K562 (cell line): Measurements from ENCODE around the gene BMPER. TPM values are rescaled to one million over a fixed set of nuclear protein-coding genes. Genes with fewer than 3 reads are reported as not detected.

ENCODE experiments used
- ATAC-seq: fragments of 200-7000 bp; cut with Tn5 transposase; 3 replicates; pipeline ENCODE4 v1.9.1; 2020; ENCODE audit warnings: moderate library complexity
- BruUV-seq: library from RNA; stranded (reverse); fragments of 400-500 nt; replicated peaks from 2 replicates; lab custom pipeline; 2021; lab: Mats Ljungman, UMichigan
- CTCF ChIA-PET: fragments of 300-600 bp; formaldehyde crosslinking; extraction: SDS; loops from one replicate; lab custom pipeline; 2021; ENCODE audit warnings: low intra/inter-chr PET ratio; lab: Yijun Ruan, JAX
- POLR2A ChIA-PET: fragments of 300-600, 350-650 bp; sonication (Branson Sonifier 250); formaldehyde crosslinking; extraction: SDS; loops from one replicate; lab custom pipeline; 2021; ENCODE audit warnings: antibody characterized with exemption, inconsistent platforms; lab: Yijun Ruan, JAX
- DNase-seq, 4 experiments: peaks; one replicate each; pipeline versions ENCODE4 v3.0.0 to v3.0.0-alpha.2; 2011 to 2018; ENCODE audit warnings: low spot score in 3 of 4, mixed read lengths in 3 of 4; ENCODE audit errors: extremely low read depth in 1 of 4
- FAIRE-seq: peaks from 2 replicates; lab custom pipeline; 2011; peaks lifted over from hg19 to GRCh38; lab: Jason Lieb, UNC
- H2AFZ ChIP-seq: 2 replicates; pipeline ENCODE4 v1.6.0; 2011; ENCODE audit warnings: low read depth, low read length, control low read depth, inconsistent platforms
- H3K27ac ChIP-seq: fragments of 200-600 bp; 3 replicates; pipeline ENCODE4 v1.8.0; 2011; ENCODE audit warnings: low read depth, mild to moderate bottlenecking, control low read depth, inconsistent platforms, low read length, moderate library complexity, mixed read lengths; ENCODE audit errors: extremely low read depth
- H3K27me3 ChIP-seq, 2 experiments: fragments of 300-600 bp in 1 of 2; 2 replicates in 1 of 2; 3 replicates in 1 of 2; pipeline versions ENCODE4 v1.6.0 to v1.8.0; 2011; ENCODE audit warnings: inconsistent platforms in 2 of 2, low read length in 2 of 2, mild to moderate bottlenecking in 1 of 2, mixed read lengths in 1 of 2, moderate library complexity in 1 of 2; ENCODE audit not compliant: control insufficient read depth in 2 of 2, insufficient read depth in 2 of 2
- H3K36me3 ChIP-seq: fragments of 300-600 bp; 3 replicates; pipeline ENCODE4 v1.8.0; 2011; ENCODE audit warnings: mild to moderate bottlenecking, low read length, inconsistent platforms; ENCODE audit not compliant: control insufficient read depth, insufficient read depth
- H3K4me1 ChIP-seq, 2 experiments: fragments of 200-600 bp in 1 of 2; replicated peaks in 1 of 2; 2 replicates in 1 of 2; 3 replicates in 1 of 2; pipeline versions ENCODE4 v1.5.1 to v1.8.0; 2011; ENCODE audit warnings: inconsistent platforms in 2 of 2, low read length in 2 of 2, mild to moderate bottlenecking in 1 of 2, mixed read lengths in 1 of 2, moderate library complexity in 1 of 2; ENCODE audit not compliant: control insufficient read depth in 2 of 2, insufficient read depth in 2 of 2
- H3K4me2 ChIP-seq: 2 replicates; pipeline ENCODE4 v1.6.1; 2011; ENCODE audit warnings: low read length, control low read depth, inconsistent platforms, mixed read lengths; ENCODE audit not compliant: insufficient read depth
- H3K4me3 ChIP-seq: fragments of 200-600 bp; sonication (generic), shearing (Covaris generic); 2 replicates; pipeline ENCODE4 v1.5.1; 2016; ENCODE audit warnings: control low read depth, inconsistent platforms
- H3K79me2 ChIP-seq: fragments of 200-600 bp; 3 replicates; pipeline ENCODE4 v1.8.0; 2011; ENCODE audit warnings: low read length, inconsistent platforms; ENCODE audit not compliant: control insufficient read depth, insufficient read depth
- H3K9ac ChIP-seq, 2 experiments: 2 replicates each; pipeline versions ENCODE4 v1.6.0 to v1.6.1; 2011; ENCODE audit warnings: low read depth in 2 of 2, low read length in 2 of 2, control low read depth in 1 of 2, inconsistent platforms in 1 of 2, mild to moderate bottlenecking in 1 of 2, mixed read lengths in 1 of 2; ENCODE audit not compliant: insufficient read depth in 1 of 2
- H3K9me1 ChIP-seq: one replicate; pipeline ENCODE4 v1.6.0; 2011; ENCODE audit warnings: inconsistent platforms, mild to moderate bottlenecking, low read length, moderate library complexity; ENCODE audit not compliant: control insufficient read depth, insufficient read depth
- H3K9me3 ChIP-seq: replicated peaks from 2 replicates; pipeline ENCODE4 v1.5.1; 2011; ENCODE audit warnings: low read depth, low read length, inconsistent platforms; ENCODE audit not compliant: control insufficient read depth, insufficient read depth
- H4K20me1 ChIP-seq: replicated peaks from 2 replicates; pipeline ENCODE4 v1.6.1; 2011; ENCODE audit warnings: low read length, inconsistent platforms, mixed read lengths; ENCODE audit not compliant: control insufficient read depth, insufficient read depth
- CCAR2 ChIP-seq: fragments of 200-400 bp; formaldehyde crosslinking; IDR thresholded peaks from 2 replicates; pipeline ENCODE4 v1.6.1; 2017; ENCODE audit warnings: mild to moderate bottlenecking, low read depth, low read length
- DNMT1 ChIP-seq: fragments of 450-650 bp; IDR thresholded peaks from 2 replicates; pipeline ENCODE4 v1.6.1; 2016; ENCODE audit warnings: antibody characterized with exemption, mild to moderate bottlenecking
- EGR1 ChIP-seq: fragments of 450-650 bp; conservative IDR thresholded peaks from 2 replicates; pipeline ENCODE4 v1.6.1; 2017; ENCODE audit warnings: mild to moderate bottlenecking
- HNRNPUL1 ChIP-seq: fragments of 200-400 bp; formaldehyde crosslinking; IDR thresholded peaks from 2 replicates; pipeline ENCODE4 v1.6.1; 2017; ENCODE audit warnings: low read length
- KLF16 ChIP-seq: IDR thresholded peaks from 2 replicates; pipeline ENCODE4 v1.6.1; 2016; ENCODE audit warnings: antibody characterized with exemption
- SMC3 ChIP-seq: conservative IDR thresholded peaks from 2 replicates; pipeline ENCODE4 v1.6.1; 2011; ENCODE audit warnings: low read depth, low read length, improper control_type of control experiment; ENCODE audit not compliant: insufficient read depth
- SP2 ChIP-seq: IDR thresholded peaks from 2 replicates; pipeline ENCODE4 v1.6.1; 2011; ENCODE audit warnings: mild to moderate bottlenecking, low read depth, low read length, moderate library complexity; ENCODE audit not compliant: poor library complexity, severe bottlenecking; ENCODE audit errors: extremely low read depth
- XRCC5 ChIP-seq: fragments of 200-400 bp; formaldehyde crosslinking; IDR thresholded peaks from 2 replicates; pipeline ENCODE4 v1.6.1; 2017; ENCODE audit warnings: low read depth, mild to moderate bottlenecking, low read length
- ZNF408 ChIP-seq: fragments of 250-450 bp; sonication (Bioruptor Pico); IDR thresholded peaks from 2 replicates; pipeline ENCODE4 v1.4.0; 2020; ENCODE audit warnings: low read depth, mild to moderate bottlenecking, moderate library complexity
- ZSCAN32 ChIP-seq: fragments of 450-650 bp; formaldehyde crosslinking; IDR thresholded peaks from 2 replicates; pipeline ENCODE4 v1.4.0; 2020; ENCODE audit warnings: mild to moderate bottlenecking, moderate library complexity
- WGBS: fragments of 100-300 bp; shearing (Covaris generic); methylation state at CpG from one replicate; pipeline ENCODE4 v1.1.6; 2016; ENCODE audit warnings: low coverage, mixed read lengths; ENCODE audit not compliant: insufficient coverage; ENCODE audit errors: missing lambda C conversion rate; 5-methylcytosine and 5-hydroxymethylcytosine counted together
- in situ Hi-C: fragments of 300-500 bp; cut with MboI; formaldehyde crosslinking; loops from 4 replicates; pipeline ENCODE4 v1.15.0; 2018; ENCODE audit warnings: inconsistent platforms, mixed read lengths
- intact Hi-C: fragments of 100-400 bp; cut with micrococcal nuclease; formaldehyde crosslinking; loops from 2 replicates; pipeline ENCODE4 v1.14.2; 2022
- polyA plus RNA-seq, 8 experiments: library from polyadenylated mRNA; depleted of rRNA in 4 of 8; stranded (reverse) in 5 of 8; unstranded in 3 of 8; fragments of >200 nt; fragmentation: Nextera tagmentation in 2 of 8; fragmentation: Illumina TruSeq in 1 of 8; extraction: Ambion mirVana in 2 of 8; extraction: Trizol in 1 of 8; gene quantifications; 2 replicates each; pipeline versions ENCODE4 v1.2.1 to v1.2.3, GENCODE V29; 2011 to 2014; ENCODE audit warnings: inconsistent platforms in 1 of 8, missing spikeins in 1 of 8
- total RNA-seq, 7 experiments: library from RNA; depleted of rRNA in 6 of 7; stranded (reverse); fragments of >200 nt in 6 of 7; fragmentation: Illumina TruSeq in 2 of 7; extraction: Trizol in 2 of 7; gene quantifications; 2 replicates each; pipeline versions ENCODE4 v1.2.1 to v1.2.3, GENCODE V29; 2011 to 2021; ENCODE audit warnings: low replicate concordance in 1 of 7
- TF ChIP-seq, protein P1 (sequence below), 2 experiments: fragments of 450-650 bp; formaldehyde crosslinking in 1 of 2; IDR thresholded peaks; 2 replicates each; pipeline versions ENCODE4 v1.4.0 to v1.6.1; 2014 to 2020; ENCODE audit warnings: mild to moderate bottlenecking in 2 of 2, borderline replicate concordance in 1 of 2, low read depth in 1 of 2

BMPER gene
- total and polyA plus RNA-seq, 9 of the 15 experiments (the other 6 are each of a cell fraction or from before 2014, with no cell fraction given): not detected

DNA sequence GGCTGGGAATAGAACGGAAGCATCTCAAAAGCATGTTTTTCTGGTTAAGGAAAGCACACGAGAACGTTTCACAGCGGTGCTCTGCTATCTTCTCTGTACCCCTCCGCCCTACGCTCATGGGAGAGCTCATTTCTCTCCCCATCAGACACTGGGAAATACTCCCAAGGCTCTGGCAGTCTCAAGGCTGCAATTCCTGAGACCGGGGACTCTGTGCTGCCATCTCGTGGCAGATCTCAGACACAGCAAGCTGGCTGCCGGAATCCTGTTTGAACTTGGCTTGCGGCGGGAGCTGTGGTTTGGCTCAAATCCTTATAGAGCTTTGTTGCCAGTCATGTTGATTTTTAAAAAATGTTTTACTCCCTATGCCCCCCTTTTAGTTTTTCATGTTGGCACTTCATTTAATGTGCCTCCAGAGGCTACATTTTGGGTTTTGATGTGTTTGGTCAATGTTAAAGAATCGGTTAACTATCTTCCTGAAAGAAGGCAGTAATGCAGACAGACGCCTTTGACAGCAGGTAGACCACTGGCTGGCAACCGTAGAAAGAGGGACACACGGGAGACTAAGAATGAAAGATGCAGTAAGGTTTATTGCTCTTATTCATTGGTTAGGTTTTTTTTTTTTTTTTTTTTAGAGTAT is 27.6 kb downstream of the BMPER start:
- in situ Hi-C loops: loop anchor here (10.0 to 25.0 kb wide), 2 partner anchors 688 to 1146 kb away; no protein-coding TSS in a partner anchor
- POLR2A ChIA-PET: interaction anchor here (1.1 kb wide), 1 partner anchor 39 kb away, joined by 3 read pairs; no protein-coding TSS in a partner anchor
- 1% methylated on average over 15 of the region's 15 CpGs for WGBS
- TF ChIP-seq XRCC5 (0 out of 2 replicates have a peak, but pooled peaks have one; percentile 63), KLF16 (0 out of 2 replicates have a peak, but pooled peaks have one; percentile 20), SMC3 (peak; percentile 76), HNRNPUL1 (no peak), SP2 (no peak), DNMT1 (no peak), ZSCAN32 (CRISPR knock-in tag) (no peak), EGR1 (no peak), CCAR2 (no peak), ZNF408 (CRISPR knock-in tag) (no peak)
- TF ChIP-seq, protein P1, sequence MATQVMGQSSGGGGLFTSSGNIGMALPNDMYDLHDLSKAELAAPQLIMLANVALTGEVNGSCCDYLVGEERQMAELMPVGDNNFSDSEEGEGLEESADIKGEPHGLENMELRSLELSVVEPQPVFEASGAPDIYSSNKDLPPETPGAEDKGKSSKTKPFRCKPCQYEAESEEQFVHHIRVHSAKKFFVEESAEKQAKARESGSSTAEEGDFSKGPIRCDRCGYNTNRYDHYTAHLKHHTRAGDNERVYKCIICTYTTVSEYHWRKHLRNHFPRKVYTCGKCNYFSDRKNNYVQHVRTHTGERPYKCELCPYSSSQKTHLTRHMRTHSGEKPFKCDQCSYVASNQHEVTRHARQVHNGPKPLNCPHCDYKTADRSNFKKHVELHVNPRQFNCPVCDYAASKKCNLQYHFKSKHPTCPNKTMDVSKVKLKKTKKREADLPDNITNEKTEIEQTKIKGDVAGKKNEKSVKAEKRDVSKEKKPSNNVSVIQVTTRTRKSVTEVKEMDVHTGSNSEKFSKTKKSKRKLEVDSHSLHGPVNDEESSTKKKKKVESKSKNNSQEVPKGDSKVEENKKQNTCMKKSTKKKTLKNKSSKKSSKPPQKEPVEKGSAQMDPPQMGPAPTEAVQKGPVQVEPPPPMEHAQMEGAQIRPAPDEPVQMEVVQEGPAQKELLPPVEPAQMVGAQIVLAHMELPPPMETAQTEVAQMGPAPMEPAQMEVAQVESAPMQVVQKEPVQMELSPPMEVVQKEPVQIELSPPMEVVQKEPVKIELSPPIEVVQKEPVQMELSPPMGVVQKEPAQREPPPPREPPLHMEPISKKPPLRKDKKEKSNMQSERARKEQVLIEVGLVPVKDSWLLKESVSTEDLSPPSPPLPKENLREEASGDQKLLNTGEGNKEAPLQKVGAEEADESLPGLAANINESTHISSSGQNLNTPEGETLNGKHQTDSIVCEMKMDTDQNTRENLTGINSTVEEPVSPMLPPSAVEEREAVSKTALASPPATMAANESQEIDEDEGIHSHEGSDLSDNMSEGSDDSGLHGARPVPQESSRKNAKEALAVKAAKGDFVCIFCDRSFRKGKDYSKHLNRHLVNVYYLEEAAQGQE (IDR thresholded peaks at IDR 0.05; ENCODE audit: borderline replicate concordance): peak; percentile 67
- TF ChIP-seq, protein P1 (CRISPR knock-in tag; IDR thresholded peaks at IDR 0.05; ENCODE audit: low read depth): no peak

More for the DNA sequence above, 27.6 kb downstream of the BMPER start:
- DNase-seq: peak; percentile 63 to 73 (median 71)
- no peak overlapping the region for H3K4me2 ChIP-seq
- H3K4me1 ChIP-seq: no peaks in the 10 kb centered on the region
- no peaks in the 10 kb centered on the region for H3K36me3 ChIP-seq
- H3K27me3 ChIP-seq: no peaks in the 10 kb centered on the region
- no TSS peak for BruUV-seq
- no peaks in the 10 kb centered on the region for H3K79me2 ChIP-seq
- H3K27ac ChIP-seq: no peak overlapping the region
- no peak overlapping the region for H3K9ac ChIP-seq
- H3K4me3 ChIP-seq: no peak overlapping the region
- intact Hi-C loops: loop anchor here (1.0 to 5.0 kb wide), 2 partner anchors 691 to 748 kb away; no protein-coding TSS in a partner anchor
- no peaks in the 10 kb centered on the region for H3K9me1 ChIP-seq
- H4K20me1 ChIP-seq: no peaks in the 10 kb centered on the region
- CTCF ChIA-PET: interaction anchor here (1.0 to 1.3 kb wide), 2 partner anchors 690 to 748 kb away, joined by 4 to 6 read pairs; no protein-coding TSS in a partner anchor
- ATAC-seq: peak; percentile 92
- H2AFZ ChIP-seq: no peak overlapping the region; the same call in 1 of the 2 replicates
- FAIRE-seq: peak; percentile 96
- no peaks in the 10 kb centered on the region for H3K9me3 ChIP-seq
